Transverse colon (tissue), 4 donors: ENCODE data around the gene MYDGF. TPM values are rescaled to one million over a fixed set of nuclear protein-coding genes. Genes with fewer than 3 reads are reported as not detected.

ENCODE experiments used
- DNase-seq: peaks from one replicate; pipeline ENCODE4 v3.0.0-alpha.2; 2019
- H3K27ac ChIP-seq, 4 donors: fragments of 200-600 bp; sonication (generic); 2 replicates each; pipeline ENCODE4 v1.5.1; 2016 to 2018; ENCODE audit warnings: inconsistent platforms in 4 of 4
- H3K27me3 ChIP-seq: fragments of 200-600 bp; sonication (generic); 2 replicates; pipeline ENCODE4 v1.5.1; 2017; ENCODE audit warnings: inconsistent platforms
- H3K36me3 ChIP-seq, 4 donors: fragments of 200-600 bp; sonication (generic); 2 replicates each; pipeline ENCODE4 v1.5.1; 2017 to 2019; ENCODE audit warnings: inconsistent platforms in 4 of 4
- H3K4me1 ChIP-seq, 4 donors: fragments of 200-600 bp; sonication (generic); 2 replicates each; pipeline ENCODE4 v1.5.1; 2017 to 2020; ENCODE audit warnings: inconsistent platforms in 4 of 4
- H3K4me3 ChIP-seq, 4 donors: fragments of 200-600 bp; sonication (generic); 1 replicate in 1 of 4; 2 replicates in 3 of 4; pipeline versions ENCODE4 v1.5.1 to v1.6.1; 2017 to 2019; ENCODE audit warnings: inconsistent platforms in 4 of 4
- H3K9me3 ChIP-seq, 2 donors: fragments of 200-600 bp; sonication (generic); 2 replicates each; pipeline ENCODE4 v1.5.1; 2017 to 2019; ENCODE audit warnings: inconsistent platforms in 2 of 2
- CTCF ChIP-seq, 5 experiments: fragments of 200-600 bp in 3 of 5; fragments of 450-650 bp in 2 of 5; sonication (generic) in 3 of 5; IDR thresholded peaks; 1 replicate in 2 of 5; 2 replicates in 3 of 5; pipeline ENCODE4 v1.5.1; 2016 to 2017; ENCODE audit warnings: antibody characterized with exemption in 5 of 5, inconsistent platforms in 3 of 5, mild to moderate bottlenecking in 2 of 5, moderate library complexity in 1 of 5
- EP300 ChIP-seq: sonication (generic); formaldehyde crosslinking; IDR thresholded peaks from one replicate; pipeline ENCODE4 v1.6.1; 2017; ENCODE audit warnings: antibody characterized with exemption, low read depth
- POLR2A ChIP-seq: fragments of 450-650 bp; IDR thresholded peaks from one replicate; pipeline ENCODE4 v1.6.1; 2016; ENCODE audit warnings: antibody characterized with exemption, mild to moderate bottlenecking, moderate library complexity
- POLR2AphosphoS5 ChIP-seq, 3 donors: sonication (generic); formaldehyde crosslinking; IDR thresholded peaks; one replicate each; pipeline ENCODE4 v1.6.1; 2016; ENCODE audit warnings: antibody characterized with exemption in 3 of 3
- WGBS, 2 donors: methylation state at CpG; one replicate each; pipeline ENCODE4 v1.1.5; 2018; ENCODE audit warnings: low coverage in 1 of 2; 5-methylcytosine and 5-hydroxymethylcytosine counted together
- in situ Hi-C, 4 donors: fragments of 200-750 bp; cut with MboI; loops; one replicate each; pipeline versions ENCODE4 v1.15.0 to v1.15.1; 2017; ENCODE audit warnings: low sequenced_read_pairs in 3 of 4, low pct_ligation_motif_present in 1 of 4, low pct_unique_long_range_greater_than_20kb in 1 of 4
- intact Hi-C: fragments of 100-400 bp; cut with DNase I; formaldehyde crosslinking; loops from one replicate; pipeline ENCODE4 v1.15.1; 2023; ENCODE audit warnings: low total_unique reads
- total RNA-seq, 4 donors: library from RNA; depleted of rRNA; stranded (reverse); fragments of >200 nt; gene quantifications; one replicate each; pipeline ENCODE4 v1.1.0, GENCODE V29; 2016

Gene MYDGF
- total RNA-seq, 4 donors from 2014 or later: 3.6 to 44.5 (median 22.0) TPM

GRCh38 chr19:4693078-4693350, 22.9 kb upstream of the MYDGF start:
- H3K36me3 ChIP-seq: peaks cover 0 to 84% (median 26%) of the 10 kb centered on the region in 4 donors
- peak overlapping the region in 1 of 4 donors; percentile 37 for H3K27ac ChIP-seq
- H3K4me3 ChIP-seq: no peak overlapping the region
- H3K9me3 ChIP-seq: no peaks in the 10 kb centered on the region
- H3K27me3 ChIP-seq: no peaks in the 10 kb centered on the region
- WGBS, 2 donors: 100% methylated on average over 1 of the region's 7 CpGs; no CpG with 5 or more reads in 1 of the 2 donors
- intact Hi-C loops (no loop called here), in situ Hi-C loops (no loop called here)
- H3K4me1 ChIP-seq: no peaks in the 10 kb centered on the region
- TF ChIP-seq POLR2AphosphoS5 (IDR thresholded peaks at IDR 0.05): no peak
- TF ChIP-seq POLR2A: no peak
- no peak for TF ChIP-seq CTCF (IDR thresholded peaks at IDR 0.05)
- no peak for TF ChIP-seq EP300
- DNase-seq: no peak

GRCh38 chr19:4692251-4693077, 22.3 kb upstream of the MYDGF start:
- in situ Hi-C loops (no loop called here), intact Hi-C loops (no loop called here)
- TF ChIP-seq CTCF (IDR thresholded peaks at IDR 0.05) (no peak), EP300 (no peak), POLR2A (no peak), POLR2AphosphoS5 (IDR thresholded peaks at IDR 0.05) (no peak)
- Histone ChIP-seq H3K9me3 (no peaks in the 10 kb centered on the region), H3K4me1 (no peaks in the 10 kb centered on the region), H3K36me3 (peaks cover 0 to 84% (median 25%) of the 10 kb centered on the region in 4 donors), H3K27me3 (no peaks in the 10 kb centered on the region), H3K4me3 (no peak overlapping the region), H3K27ac (no peak overlapping the region)
- DNase-seq: no peak
- WGBS, 2 donors: 91% methylated on average over 26 of the region's 27 CpGs; no CpG with 5 or more reads in 1 of the 2 donors

- in situ Hi-C loops (no loop called here), intact Hi-C loops (no loop called here)
- DNase-seq: peak; percentile 38
- peaks cover 0 to 82% (median 24%) of the 10 kb centered on the region in 4 donors for H3K36me3 ChIP-seq
- TF ChIP-seq EP300: no peak
- TF ChIP-seq POLR2AphosphoS5 (IDR thresholded peaks at IDR 0.05): no peak
- no peak for TF ChIP-seq CTCF (IDR thresholded peaks at IDR 0.05)
- no peak for TF ChIP-seq POLR2A
- H3K27me3 ChIP-seq: no peaks in the 10 kb centered on the region
- H3K4me3 ChIP-seq: no peak overlapping the region
- WGBS, 2 donors: 82% methylated on average over 9 of the region's 9 CpGs; no CpG with 5 or more reads in 1 of the 2 donors
- H3K4me1 ChIP-seq: no peaks in the 10 kb centered on the region
- no peaks in the 10 kb centered on the region for H3K9me3 ChIP-seq
- no peak overlapping the region for H3K27ac ChIP-seq
These were observed 21.2 kb upstream of the MYDGF start for GRCh38 chr19:4691373-4691772.

- intact Hi-C loops: no loop called here
- no peak overlapping the region for H3K27ac ChIP-seq
- DNase-seq: no peak
- in situ Hi-C loops: no loop called here
- H3K9me3 ChIP-seq: no peaks in the 10 kb centered on the region
- H3K27me3 ChIP-seq: no peaks in the 10 kb centered on the region
- 77 to 83% methylated on average over 1 to 13 of the region's 13 CpGs for WGBS, 2 donors
- peaks cover 0 to 72% (median 20%) of the 10 kb centered on the region in 4 donors for H3K36me3 ChIP-seq
- no peaks in the 10 kb centered on the region for H3K4me1 ChIP-seq
- no peak overlapping the region for H3K4me3 ChIP-seq
- TF ChIP-seq EP300 (no peak), CTCF (IDR thresholded peaks at IDR 0.05) (no peak), POLR2A (no peak), POLR2AphosphoS5 (IDR thresholded peaks at IDR 0.05) (no peak)
These were observed 20.2 kb upstream of the MYDGF start for GRCh38 chr19:4690361-4690760.
